ENCODE data around the gene PDE5A.
A peak's percentile ranks its signal among the peaks of the same experiment; 100 is the strongest.
"Not testable (repeated sequence)": the region's sequence is repeated elsewhere in the genome, so short reads cannot be mapped to it uniquely, and the experiment has no call there.

Gene PDE5A

GRCh38 chr4:119648398-119648797 is 19.8 kb upstream of the PDE5A start:
- no peak overlapping the region for H3K4me3 ChIP-seq (ENCODE audit: control insufficient read depth, low read depth, low read length)
- TF ChIP-seq CTCF (conservative IDR thresholded peaks at IDR 0.05; ENCODE audit: control insufficient read depth, insufficient read depth, low read depth, low read length) = no peak
- DNase-seq (ENCODE audit: low read depth) = no peak

GRCh38 chr4:119647558-119647957 is 19.0 kb upstream of the PDE5A start:
- DNase-seq (ENCODE audit: low read depth) = peak; percentile 65
- H3K4me3 ChIP-seq (ENCODE audit: control insufficient read depth, low read depth, low read length) = no peak overlapping the region
- TF ChIP-seq CTCF (conservative IDR thresholded peaks at IDR 0.05; ENCODE audit: control insufficient read depth, insufficient read depth, low read depth, low read length) = no peak

DNA sequence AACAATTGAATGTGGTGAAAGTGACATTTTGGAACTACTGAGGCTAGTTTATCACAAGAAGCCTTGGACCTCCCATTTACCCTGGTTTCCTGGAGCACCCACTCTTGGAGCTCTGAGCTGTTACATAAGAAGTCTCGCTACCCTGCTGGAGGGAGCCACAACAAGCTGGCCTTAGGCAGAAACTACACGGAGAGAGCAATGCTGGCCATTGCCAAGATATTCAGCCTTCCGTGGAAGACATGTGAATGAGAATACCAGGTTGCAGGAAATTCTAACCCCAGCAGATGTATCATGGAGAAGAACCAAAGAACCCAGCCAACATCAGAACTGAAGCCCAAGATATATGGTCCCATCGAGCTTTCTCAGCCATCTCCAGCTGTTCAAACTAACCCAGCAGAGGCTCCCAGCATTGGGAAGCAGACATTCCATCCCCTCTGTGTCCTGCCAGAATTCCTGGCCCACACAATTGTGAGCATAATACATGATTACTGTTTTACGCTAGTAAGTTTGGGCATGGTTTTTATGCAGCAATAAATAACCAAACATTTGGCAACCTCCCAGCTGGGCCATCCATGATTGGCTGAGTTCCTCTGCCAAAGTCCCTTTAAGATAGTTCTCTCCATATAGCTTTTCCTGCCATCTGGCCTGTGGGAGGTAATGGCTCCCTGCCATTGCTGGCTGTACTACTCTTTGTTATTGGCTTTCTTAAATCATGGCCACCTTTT is 17.9 kb upstream of the PDE5A start:
- peak; percentile 78 for DNase-seq (ENCODE audit: low read depth)
- H3K4me3 ChIP-seq (ENCODE audit: control insufficient read depth, low read depth, low read length) = no peak overlapping the region
- no peak for TF ChIP-seq CTCF (conservative IDR thresholded peaks at IDR 0.05; ENCODE audit: control insufficient read depth, insufficient read depth, low read depth, low read length)

GRCh38 chr4:119643306-119644042 is 14.9 kb upstream of the PDE5A start:
- no peak for DNase-seq (ENCODE audit: low read depth)
- TF ChIP-seq CTCF (conservative IDR thresholded peaks at IDR 0.05; ENCODE audit: control insufficient read depth, insufficient read depth, low read depth, low read length) = no peak
- no peak overlapping the region for H3K4me3 ChIP-seq (ENCODE audit: control insufficient read depth, low read depth, low read length)

- no peak for DNase-seq (ENCODE audit: low read depth)
- H3K4me3 ChIP-seq (ENCODE audit: control insufficient read depth, low read depth, low read length) = no peak overlapping the region
- TF ChIP-seq CTCF (conservative IDR thresholded peaks at IDR 0.05; ENCODE audit: control insufficient read depth, insufficient read depth, low read depth, low read length) = no peak
Measured at GRCh38 chr4:119641765-119642164, 13.2 kb upstream of the PDE5A start.

DNA sequence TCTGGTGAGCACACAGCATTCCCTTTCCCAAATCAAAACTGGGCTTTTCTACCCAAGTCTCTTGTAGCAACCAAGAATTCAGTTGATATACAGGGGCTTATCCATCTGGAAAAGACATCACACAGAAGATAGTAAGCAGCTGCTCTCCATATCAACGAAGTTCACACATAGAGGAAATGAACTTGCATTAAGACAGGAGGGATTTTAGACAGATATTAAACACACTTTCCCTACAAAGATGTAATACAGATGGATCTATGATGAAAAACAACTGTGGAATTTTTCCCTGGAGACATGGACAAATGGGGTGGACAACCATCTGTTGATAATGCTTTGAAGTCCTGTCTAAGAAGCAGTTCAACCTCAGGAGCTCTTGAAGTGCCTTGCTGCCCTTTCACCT is 9.8 kb upstream of the PDE5A start:
- no peak overlapping the region for H3K4me3 ChIP-seq (ENCODE audit: control insufficient read depth, low read depth, low read length)
- no peak for DNase-seq (ENCODE audit: low read depth)

DNA sequence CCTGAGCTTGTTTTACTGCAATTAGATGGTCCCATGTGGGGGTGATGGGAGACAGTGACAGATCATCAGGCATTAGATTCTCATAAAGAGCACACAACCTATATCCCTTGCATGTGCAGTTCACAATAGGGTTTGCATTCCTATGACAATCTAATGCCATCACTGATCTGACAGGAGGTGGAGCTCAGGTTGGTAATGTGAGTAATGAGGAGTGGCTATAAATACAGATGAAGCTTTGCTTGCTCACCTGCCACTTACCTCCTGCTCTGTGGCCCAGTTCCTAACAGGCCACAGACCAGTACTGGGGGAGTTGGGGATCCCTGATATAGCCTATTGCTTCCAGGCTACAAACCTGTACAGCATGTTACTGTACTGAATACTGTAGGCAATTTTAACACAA is 8.2 kb upstream of the PDE5A start:
- not testable (repeated sequence) for DNase-seq (ENCODE audit: low read depth); H3K4me3 ChIP-seq (ENCODE audit: control insufficient read depth, low read depth, low read length)

More for the DNA sequence above, 9.8 kb upstream of the PDE5A start:
- no peak for TF ChIP-seq CTCF (conservative IDR thresholded peaks at IDR 0.05; ENCODE audit: control insufficient read depth, insufficient read depth, low read depth, low read length)
